Raji (cell line): ENCODE measurements around the gene ABCD4.

Experiments used
- POLR2A ChIP-seq: IDR thresholded peaks from 2 replicates; pipeline ENCODE4 v1.6.1; 2011; ENCODE audit warnings: low read depth, low read length, control low read depth; ENCODE audit not compliant: insufficient read depth

ABCD4 gene

GRCh38 chr14:74312161-74312560 is 9.4 kb upstream of the ABCD4 start:
- TF ChIP-seq POLR2A = no peak

GRCh38 chr14:74309125-74310022 is 6.6 kb upstream of the ABCD4 start:
- no peak for TF ChIP-seq POLR2A

GRCh38 chr14:74308695-74309094 is 6.0 kb upstream of the ABCD4 start:
- TF ChIP-seq POLR2A = no peak

GRCh38 chr14:74302152-74302628 is 544 bp downstream of the ABCD4 start:
- no peak for TF ChIP-seq POLR2A

GRCh38 chr14:74301594-74302151 is 1.1 kb downstream of the ABCD4 start:
- no peak for TF ChIP-seq POLR2A

- no peak for TF ChIP-seq POLR2A
Measured at GRCh38 chr14:74299061-74299545, 3.6 kb downstream of the ABCD4 start.

GRCh38 chr14:74297986-74298385 is 4.7 kb downstream of the ABCD4 start:
- no peak for TF ChIP-seq POLR2A

GRCh38 chr14:74296037-74296467 is 6.7 kb downstream of the ABCD4 start:
- no peak for TF ChIP-seq POLR2A

- no peak for TF ChIP-seq POLR2A
Measured at GRCh38 chr14:74293606-74294005, 9.1 kb downstream of the ABCD4 start.

- TF ChIP-seq POLR2A = no peak
Measured at GRCh38 chr14:74292061-74292460, 10.7 kb downstream of the ABCD4 start.

GRCh38 chr14:74290415-74290814 is 12.3 kb downstream of the ABCD4 start:
- no peak for TF ChIP-seq POLR2A

GRCh38 chr14:74289801-74290200 is 12.9 kb downstream of the ABCD4 start:
- no peak for TF ChIP-seq POLR2A

GRCh38 chr14:74286736-74287135 is 16.0 kb downstream of the ABCD4 start:
- no peak for TF ChIP-seq POLR2A

GRCh38 chr14:74281069-74281468 is 21.7 kb downstream of the ABCD4 start:
- no peak for TF ChIP-seq POLR2A

- no peak for TF ChIP-seq POLR2A
Measured at GRCh38 chr14:74278080-74278479, 24.7 kb downstream of the ABCD4 start.

- no peak for TF ChIP-seq POLR2A
Measured at GRCh38 chr14:74275241-74275841, 27.4 kb downstream of the ABCD4 start.
